H1 (cell line): ENCODE data around the gene TFR2. TPM values are rescaled to one million over a fixed set of nuclear protein-coding genes. Genes with fewer than 3 reads are reported as not detected.

Experiments used
- CTCF ChIA-PET: fragments of 300-600 bp; sonication (Branson Sonifier 250); formaldehyde crosslinking; loops from one replicate; lab custom pipeline; 2021; ENCODE audit not compliant: partially characterized antibody; lab: Charles Lee
- POLR2A ChIA-PET: fragments of 300-600 bp; sonication (Branson Sonifier 250); formaldehyde crosslinking; loops from one replicate; lab custom pipeline; 2021; ENCODE audit warnings: inconsistent platforms; ENCODE audit not compliant: partially characterized antibody; lab: Charles Lee
- DNase-seq, 2 experiments: peaks; one replicate each; pipeline versions ENCODE4 v3.0.0 to v3.0.0-alpha.2; 2010 to 2022; ENCODE audit warnings: low spot score in 2 of 2, low read depth in 1 of 2, mixed read lengths in 1 of 2
- FAIRE-seq: peaks from 2 replicates; lab custom pipeline; 2011; peaks lifted over from hg19 to GRCh38; lab: Jason Lieb, UNC
- H2AFZ ChIP-seq: 2 replicates; pipeline ENCODE4 v1.8.1; 2012; ENCODE audit warnings: low read length, inconsistent platforms
- H2AK5ac ChIP-seq: 2 replicates; pipeline ENCODE4 v1.6.1; 2013; ENCODE audit warnings: low read depth, low read length
- H2BK120ac ChIP-seq: replicated peaks from 2 replicates; pipeline ENCODE3; 2013; ENCODE audit warnings: low read depth, low read length, inconsistent platforms
- H2BK12ac ChIP-seq: 2 replicates; pipeline ENCODE4 v1.6.1; 2013; ENCODE audit warnings: low read depth, low read length
- H2BK15ac ChIP-seq: 2 replicates; pipeline ENCODE4 v1.6.1; 2013; ENCODE audit warnings: low read length
- H2BK20ac ChIP-seq: 2 replicates; pipeline ENCODE4 v1.6.1; 2013; ENCODE audit warnings: low read length
- H2BK5ac ChIP-seq: 2 replicates; pipeline ENCODE4 v1.6.1; 2013; ENCODE audit warnings: low read depth, low read length
- H3K14ac ChIP-seq: 2 replicates; pipeline ENCODE4 v1.6.1; 2013; ENCODE audit warnings: inconsistent platforms; ENCODE audit not compliant: insufficient read length
- H3K18ac ChIP-seq: 2 replicates; pipeline ENCODE4 v1.6.1; 2013; ENCODE audit warnings: low read length; ENCODE audit errors: extremely low read depth
- H3K23ac ChIP-seq: 2 replicates; pipeline ENCODE4 v1.6.1; 2013; ENCODE audit warnings: inconsistent platforms; ENCODE audit not compliant: insufficient read length
- H3K23me2 ChIP-seq: 2 replicates; pipeline ENCODE4 v1.6.1; 2013; ENCODE audit warnings: low read depth, low read length
- H3K27ac ChIP-seq: 2 replicates; pipeline ENCODE4 v1.6.1; 2011; ENCODE audit warnings: low read depth, low read length, inconsistent platforms
- H3K27me3 ChIP-seq, 4 experiments: replicated peaks in 1 of 4; 1 replicate in 1 of 4; 2 replicates in 3 of 4; pipeline versions ENCODE4 v1.6.1 to v1.8.1; 2011 to 2013; ENCODE audit warnings: low read length in 3 of 4, mild to moderate bottlenecking in 3 of 4, inconsistent platforms in 2 of 4, mixed read lengths in 2 of 4, moderate library complexity in 1 of 4; ENCODE audit not compliant: control insufficient read depth in 3 of 4, insufficient read depth in 3 of 4; ENCODE audit errors: extremely low read depth in 1 of 4
- H3K36me3 ChIP-seq, 4 experiments: 2 replicates each; pipeline versions ENCODE4 v1.6.1 to v1.8.1; 2011 to 2013; ENCODE audit warnings: mild to moderate bottlenecking in 4 of 4, low read length in 3 of 4, moderate library complexity in 2 of 4, control low read depth in 1 of 4, inconsistent platforms in 1 of 4; ENCODE audit not compliant: insufficient read depth in 4 of 4, control insufficient read depth in 2 of 4
- H3K4ac ChIP-seq: replicated peaks from 2 replicates; pipeline ENCODE3; 2013; ENCODE audit warnings: low read length, low read depth, mixed read lengths, inconsistent platforms; ENCODE audit not compliant: insufficient read length
- H3K4me1 ChIP-seq, 4 experiments: replicated peaks in 1 of 4; 1 replicate in 1 of 4; 2 replicates in 3 of 4; pipeline versions ENCODE4 v1.6.1 to v1.8.1; 2011 to 2013; ENCODE audit warnings: low read length in 3 of 4, inconsistent platforms in 2 of 4, mixed read lengths in 1 of 4; ENCODE audit not compliant: insufficient read depth in 4 of 4, control insufficient read depth in 3 of 4
- H3K4me2 ChIP-seq, 2 experiments: 2 replicates each; pipeline versions ENCODE4 v1.6.1 to v1.8.1; 2011 to 2013; ENCODE audit warnings: low read depth in 2 of 2, low read length in 2 of 2, control low read depth in 1 of 2, inconsistent platforms in 1 of 2, mild to moderate bottlenecking in 1 of 2; ENCODE audit not compliant: insufficient read depth in 1 of 2
- H3K4me3 ChIP-seq, 4 experiments: fragments of 200-600, 300-600 bp in 1 of 4; sonication (generic), shearing (Covaris generic), sonication (Bioruptor Twin) in 1 of 4; 2 replicates each; pipeline versions ENCODE4 v1.5.1 to v1.8.1; 2011 to 2016; ENCODE audit warnings: low read length in 4 of 4, low read depth in 3 of 4, control low read depth in 2 of 4, inconsistent platforms in 2 of 4, mild to moderate bottlenecking in 2 of 4, mixed read lengths in 1 of 4, moderate library complexity in 1 of 4; ENCODE audit not compliant: insufficient read depth in 2 of 4; ENCODE audit errors: extremely low read depth in 1 of 4
- H3K56ac ChIP-seq: replicated peaks from 2 replicates; pipeline ENCODE3; 2013; ENCODE audit warnings: low read depth, mild to moderate bottlenecking, mixed read lengths, low read length, inconsistent platforms; ENCODE audit not compliant: insufficient read length
- H3K79me1 ChIP-seq: 2 replicates; pipeline ENCODE4 v1.6.1; 2013; ENCODE audit warnings: low read depth, low read length, control low read depth
- H3K79me2 ChIP-seq, 2 experiments: 2 replicates each; pipeline versions ENCODE4 v1.6.1 to v1.8.1; 2012 to 2013; ENCODE audit warnings: low read length in 2 of 2, mild to moderate bottlenecking in 2 of 2, inconsistent platforms in 1 of 2; ENCODE audit not compliant: insufficient read depth in 2 of 2, control insufficient read depth in 1 of 2
- H3K9ac ChIP-seq, 4 experiments: replicated peaks in 1 of 4; 1 replicate in 1 of 4; 2 replicates in 3 of 4; pipeline versions ENCODE4 v1.6.1 to v1.8.1; 2011 to 2013; ENCODE audit warnings: low read depth in 3 of 4, low read length in 3 of 4, control low read depth in 2 of 4, mild to moderate bottlenecking in 2 of 4, moderate library complexity in 2 of 4, inconsistent platforms in 1 of 4; ENCODE audit errors: extremely low read depth in 1 of 4
- H3K9me3 ChIP-seq, 2 experiments: 2 replicates each; pipeline versions ENCODE4 v1.6.1 to v1.8.1; 2012 to 2013; ENCODE audit warnings: mild to moderate bottlenecking in 2 of 2, moderate library complexity in 2 of 2, control low read depth in 1 of 2, inconsistent platforms in 1 of 2, low read depth in 1 of 2, low read length in 1 of 2, mixed read lengths in 1 of 2; ENCODE audit not compliant: insufficient read depth in 2 of 2
- H4K20me1 ChIP-seq, 2 experiments: replicated peaks in 1 of 2; 2 replicates each; pipeline versions ENCODE3 to v1.8.1; 2011 to 2013; ENCODE audit warnings: inconsistent platforms in 2 of 2, low read length in 2 of 2, mild to moderate bottlenecking in 1 of 2; ENCODE audit not compliant: insufficient read depth in 2 of 2, control insufficient read depth in 1 of 2
- H4K5ac ChIP-seq: 2 replicates; pipeline ENCODE4 v1.6.1; 2013; ENCODE audit warnings: low read length, low read depth, mixed read lengths, inconsistent platforms; ENCODE audit not compliant: insufficient read length
- H4K8ac ChIP-seq: 2 replicates; pipeline ENCODE4 v1.8.0; 2013; ENCODE audit warnings: mild to moderate bottlenecking, moderate library complexity, low read length, inconsistent platforms; ENCODE audit not compliant: insufficient read depth; ENCODE audit errors: extremely low read depth
- H4K91ac ChIP-seq: replicated peaks from 2 replicates; pipeline ENCODE3; 2013; ENCODE audit warnings: low read length, mixed read lengths, inconsistent platforms; ENCODE audit not compliant: insufficient read length
- BRCA1 ChIP-seq: IDR thresholded peaks from 2 replicates; pipeline ENCODE4 v1.6.1; 2012; ENCODE audit warnings: low read depth, low read length, improper control_type of control experiment
- MAFK ChIP-seq: IDR thresholded peaks from 2 replicates; pipeline ENCODE4 v1.6.1; 2012; ENCODE audit warnings: low read depth, mild to moderate bottlenecking, improper control_type of control experiment, low read length
- MAX ChIP-seq: IDR thresholded peaks from 2 replicates; pipeline ENCODE4 v1.6.1; 2012; ENCODE audit warnings: inconsistent platforms
- POU5F1 ChIP-seq: IDR thresholded peaks from 2 replicates; pipeline ENCODE4 v1.6.1; 2011; ENCODE audit warnings: low read depth, mild to moderate bottlenecking, low read length, moderate library complexity
- SRF ChIP-seq: IDR thresholded peaks from 2 replicates; pipeline ENCODE4 v1.6.1; 2011; ENCODE audit warnings: mild to moderate bottlenecking, low read depth, low read length, moderate library complexity
- TCF12 ChIP-seq: IDR thresholded peaks from 2 replicates; pipeline ENCODE4 v1.6.1; 2011; ENCODE audit warnings: low read depth, mild to moderate bottlenecking, low read length
- WGBS, 2 experiments: shearing (Covaris generic) in 1 of 2; methylation state at CpG; one replicate each; pipeline versions ENCODE4 v1.1.6 to v1.1.7; 2013 to 2015; ENCODE audit warnings: low lambda C conversion rate in 2 of 2, mixed read lengths in 2 of 2, inconsistent platforms in 1 of 2, low coverage in 1 of 2, missing lambda C conversion rate in 1 of 2; ENCODE audit not compliant: insufficient replicate concordance in 2 of 2, insufficient coverage in 1 of 2, insufficient read length in 1 of 2; ENCODE audit errors: extremely low coverage in 1 of 2, missing lambda C conversion rate in 1 of 2; 5-methylcytosine and 5-hydroxymethylcytosine counted together
- polyA plus RNA-seq, 7 experiments: library from polyadenylated mRNA; depleted of rRNA in 3 of 7; stranded (reverse) in 5 of 7; unstranded in 2 of 7; fragments of >200 nt in 5 of 7; fragments of 200-250 nt in 2 of 7; gene quantifications; 1 replicate in 5 of 7; 2 replicates in 1 of 7; 4 replicates in 1 of 7; pipeline versions ENCODE4 v1.2.1 to v1.2.3, GENCODE V29; 2011 to 2013; ENCODE audit warnings: missing spikeins in 2 of 7, mixed read lengths in 2 of 7
- total RNA-seq: library from RNA; stranded (reverse); fragmentation: NEBNext Ultra II Directional; extraction: Animal tissue kit (Norgen Biotek cat#: 25700); gene quantifications from 2 replicates; pipeline ENCODE4 v1.2.1, GENCODE V29; 2021

TFR2 gene
- total and polyA plus RNA-seq, 2 of the 8 experiments (the other 6 are each of a cell fraction or from before 2014, with no cell fraction given), result 4.6 to 5.7 TPM

GRCh38 chr7:100620804-100621203, 20.5 kb downstream of the TFR2 start:
- Histone ChIP-seq H3K4me3 (no peak overlapping the region), H3K4ac (no peak overlapping the region), H3K9ac (no peak overlapping the region), H3K56ac (no peak overlapping the region), H3K27me3 (peaks cover 0 to 2% (median 1%) of the 10 kb centered on the region in 4 experiments; a peak in 3 of 7 replicates), H2BK120ac (no peak overlapping the region), H4K8ac (no peak overlapping the region; the same call in 1 of the 2 replicates), H3K14ac (no peak overlapping the region), H2BK20ac (no peak overlapping the region), H3K18ac (no peak overlapping the region), H4K91ac (no peak overlapping the region), H3K4me1 (no peaks in the 10 kb centered on the region), H3K9me3 (no peaks in the 10 kb centered on the region), H3K36me3 (no peaks in the 10 kb centered on the region), H2BK5ac (no peak overlapping the region), H3K79me1 (no peaks in the 10 kb centered on the region), H4K5ac (no peak overlapping the region), H2BK12ac (no peak overlapping the region), H3K4me2 (no peak overlapping the region), H3K79me2 (no peaks in the 10 kb centered on the region), H2AFZ (no peak overlapping the region), H2BK15ac (no peak overlapping the region), H2AK5ac (no peak overlapping the region), H3K23ac (no peak overlapping the region), H3K27ac (no peak overlapping the region), H4K20me1 (no peaks in the 10 kb centered on the region), H3K23me2 (no peaks in the 10 kb centered on the region)
- POLR2A ChIA-PET, result interaction anchor here (1.1 to 2.2 kb wide), 4 partner anchors 8 to 19 kb away, joined by 4 to 9 read pairs (median 6); partner anchors contain the start of genes MOSPD3 and PCOLCE
- no peak for FAIRE-seq
- DNase-seq, result no peak
- 94% methylated on average over 23 of the region's 23 CpGs; no CpG with 5 or more reads in 1 of the 2 experiments for WGBS, 2 experiments
- CTCF ChIA-PET, result interaction anchor here (1.1 to 3.3 kb wide), 5 partner anchors 8 to 71 kb away, joined by 3 to 20 read pairs (median 6); partner anchors contain the start of genes FBXO24 and MOSPD3
- TF ChIP-seq MAFK, result no peak
- no peak for TF ChIP-seq TCF12
- no peak for TF ChIP-seq MAX
- TF ChIP-seq SRF, result no peak
- TF ChIP-seq POU5F1, result no peak
- TF ChIP-seq BRCA1, result no peak
